GM19328 (cell line): Measurements from ENCODE around the gene SLC25A2.
"Not testable (repeated sequence)": the region's sequence is repeated elsewhere in the genome, so short reads cannot be mapped to it uniquely, and the experiment has no call there.

Experiments
- ATAC-seq: cut with Tn5 transposase; IDR thresholded peaks from one replicate; pipeline ENCODE4 v1.9.1; 2021; ENCODE audit warnings: mild to moderate bottlenecking, moderate library complexity; ENCODE audit not compliant: unreplicated experiment

The SLC25A2 gene

DNA sequence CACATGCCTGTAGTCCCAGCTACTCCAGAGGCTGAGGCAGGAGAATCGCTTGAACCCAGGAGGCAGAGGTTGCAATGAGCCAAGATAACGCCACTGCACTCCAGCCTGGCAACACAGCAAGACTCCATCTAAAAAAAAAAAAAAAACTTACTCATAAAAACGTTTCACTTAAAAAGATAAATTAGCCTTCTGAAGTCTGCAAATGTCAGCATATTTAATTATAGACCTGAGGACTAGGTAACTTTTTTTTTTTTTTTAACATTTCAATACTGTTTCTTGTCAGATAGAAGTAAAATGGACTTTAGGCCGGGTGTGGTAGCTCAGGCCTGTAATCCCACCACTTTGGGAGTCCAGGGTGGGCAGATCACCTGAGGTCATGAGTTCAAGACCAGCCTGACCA, 13.1 kb upstream of the SLC25A2 start:
- not testable (repeated sequence) for ATAC-seq

DNA sequence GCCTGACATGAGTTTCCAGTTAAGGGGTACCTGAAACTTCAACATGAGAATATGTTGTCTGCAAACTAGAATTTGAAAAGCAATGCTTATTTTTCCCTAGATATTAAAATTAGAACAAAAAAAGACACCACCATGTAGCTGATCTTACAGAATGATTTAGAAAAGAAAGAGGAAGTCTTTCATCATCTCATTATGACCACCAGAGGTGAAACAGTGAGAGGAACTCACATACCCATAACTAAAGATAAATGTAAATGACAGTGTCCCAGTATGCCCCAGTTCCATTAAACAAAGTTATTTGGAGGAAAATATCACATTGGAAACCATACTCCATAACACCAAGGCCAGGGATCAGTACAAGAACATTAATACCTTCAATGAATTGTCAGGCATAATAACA, 9.9 kb upstream of the SLC25A2 start:
- no peak for ATAC-seq

DNA sequence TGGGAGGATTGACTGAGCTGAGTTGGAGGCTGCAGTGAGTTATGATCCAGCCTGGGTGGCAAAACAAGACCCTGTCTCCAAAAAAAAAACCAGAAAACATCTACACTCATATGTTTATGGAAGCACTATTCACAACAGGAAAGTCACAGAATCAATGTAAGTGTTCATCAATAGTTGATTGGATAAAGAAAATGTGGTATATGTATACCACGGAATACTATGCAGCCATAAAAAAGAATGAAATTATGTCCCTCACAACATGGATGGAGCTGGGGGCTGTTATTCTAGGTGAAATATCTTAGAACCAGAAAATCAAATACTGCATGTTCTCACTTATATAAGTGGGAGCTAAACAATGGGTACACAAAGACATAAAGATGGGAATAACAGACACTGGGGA, 2.8 kb upstream of the SLC25A2 start:
- ATAC-seq: no peak

DNA sequence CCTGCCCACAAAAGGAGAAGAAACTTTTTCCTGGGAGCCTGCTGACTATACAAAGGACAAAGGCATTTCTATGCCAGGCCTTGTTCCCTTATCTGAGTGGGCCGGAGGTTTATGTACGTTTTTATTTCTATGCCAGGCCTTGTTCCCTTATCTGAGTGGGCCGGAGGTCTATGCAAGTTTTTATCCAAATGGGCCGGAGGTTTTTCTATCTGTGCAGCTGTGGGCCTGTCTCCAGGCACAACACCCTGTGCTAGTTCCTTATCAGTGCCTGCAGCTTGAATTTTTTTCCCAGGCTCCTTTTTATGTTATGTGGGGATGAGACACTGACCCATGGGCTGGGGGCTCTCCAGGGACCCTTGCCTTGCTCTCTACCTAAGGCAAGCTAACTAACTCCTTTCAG, 5.5 kb downstream of the SLC25A2 start:
- ATAC-seq: no peak

DNA sequence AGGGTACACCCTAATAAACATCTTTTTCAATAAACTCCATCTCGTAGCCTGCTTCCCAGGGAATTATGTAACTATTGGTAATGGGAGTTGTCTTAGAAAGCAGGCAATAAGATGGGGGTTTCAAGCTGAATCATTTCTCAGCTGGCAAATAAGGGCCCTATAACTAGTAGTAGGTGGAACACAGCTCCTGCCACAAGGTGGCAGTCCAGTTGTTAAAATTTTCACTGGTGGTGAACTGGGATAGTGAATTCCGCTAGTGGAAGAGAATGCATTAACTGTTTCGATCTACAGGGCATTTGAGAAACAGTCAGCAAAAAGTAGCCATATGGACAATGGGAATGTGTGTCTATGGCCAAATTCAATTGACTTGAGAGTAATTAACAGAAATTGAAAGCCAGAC, 30.9 kb downstream of the SLC25A2 start:
- ATAC-seq: no peak

DNA sequence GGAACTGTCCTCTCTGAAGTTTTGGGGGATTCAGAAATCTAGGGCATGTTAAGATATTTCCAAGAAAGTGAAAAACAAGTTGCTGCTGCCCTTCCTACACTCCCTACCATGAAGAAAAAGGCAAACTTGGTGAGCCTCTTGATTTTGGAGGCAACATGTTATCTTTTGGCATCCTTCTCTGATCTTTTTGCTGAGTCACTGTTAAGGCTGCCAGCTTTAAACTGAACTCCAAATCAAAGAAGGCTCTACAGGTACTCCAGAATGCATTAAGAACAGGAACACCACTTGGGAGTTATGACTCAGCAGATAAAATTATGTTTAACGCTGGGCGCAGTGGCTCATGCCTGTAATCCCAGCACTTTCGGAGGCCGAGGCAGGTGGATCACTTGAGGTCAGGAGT, 34.7 kb downstream of the SLC25A2 start:
- no peak for ATAC-seq

DNA sequence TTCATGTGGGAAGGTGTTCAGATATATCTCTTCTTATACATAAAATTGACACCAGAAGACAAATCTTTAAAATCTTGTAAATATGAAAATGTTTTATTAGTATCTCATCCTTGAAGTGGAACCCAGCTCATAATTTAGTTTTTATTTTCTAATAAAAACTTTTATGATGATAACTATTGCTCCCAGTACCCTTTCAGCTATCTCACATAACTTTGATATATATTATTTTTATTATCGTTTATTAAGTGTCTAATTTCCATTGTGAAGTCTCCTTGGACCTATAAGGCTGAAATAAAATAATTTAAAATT, 42.7 kb downstream of the SLC25A2 start:
- no peak for ATAC-seq

DNA sequence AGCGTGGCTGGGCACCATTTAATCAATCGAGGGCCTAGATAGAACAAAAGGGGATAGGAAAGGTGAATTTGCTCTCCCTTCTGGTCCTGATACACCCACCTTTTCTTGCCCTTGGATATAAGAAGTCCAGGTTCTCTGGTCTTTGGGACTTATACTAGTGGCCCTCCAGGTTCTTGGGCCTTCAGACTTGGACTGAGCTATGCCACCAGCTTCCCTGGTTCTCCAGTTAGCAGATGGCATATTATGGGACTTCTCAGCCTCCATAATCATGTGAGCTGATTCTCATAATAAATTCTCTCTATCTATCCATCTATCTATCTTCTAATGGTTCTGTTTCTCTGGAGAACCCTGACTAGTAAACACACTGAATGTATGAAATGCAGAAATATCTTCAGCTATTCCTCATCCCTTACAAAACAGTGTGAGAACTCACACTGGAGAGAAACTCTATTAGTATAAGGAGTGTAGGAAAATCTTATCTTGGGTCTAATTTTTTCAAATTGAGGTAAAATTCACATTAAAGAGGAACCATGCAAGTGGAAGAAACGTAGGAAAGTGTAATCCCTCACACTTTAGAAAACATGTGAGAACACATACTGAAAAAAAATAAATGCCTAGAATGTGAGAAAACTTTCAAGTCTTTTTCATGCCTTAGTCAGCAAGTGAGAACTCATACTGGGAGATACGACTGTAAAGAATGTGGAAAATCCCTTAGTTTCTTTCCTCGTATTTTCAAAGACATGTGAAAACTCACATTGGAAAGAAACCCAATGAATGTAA, 43.2 kb downstream of the SLC25A2 start:
- no peak for ATAC-seq

DNA sequence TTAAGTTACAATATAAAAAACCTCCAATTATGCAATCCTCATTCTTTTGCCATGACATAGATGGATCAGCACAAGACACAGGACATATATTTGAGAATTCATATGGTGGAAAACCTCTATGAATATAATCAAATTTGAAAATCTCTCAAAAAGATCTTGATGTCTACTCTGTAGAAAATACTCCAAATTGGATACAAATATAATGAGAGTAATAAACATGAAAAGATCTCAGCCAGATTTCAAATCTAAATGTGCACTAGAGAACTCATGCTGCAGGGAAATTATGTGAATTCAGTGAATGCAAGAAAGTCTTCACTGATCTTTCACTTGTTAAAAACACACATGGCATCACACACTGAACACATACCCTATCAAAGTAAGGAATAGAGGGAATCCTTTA, 44.9 kb downstream of the SLC25A2 start:
- ATAC-seq: no peak

DNA sequence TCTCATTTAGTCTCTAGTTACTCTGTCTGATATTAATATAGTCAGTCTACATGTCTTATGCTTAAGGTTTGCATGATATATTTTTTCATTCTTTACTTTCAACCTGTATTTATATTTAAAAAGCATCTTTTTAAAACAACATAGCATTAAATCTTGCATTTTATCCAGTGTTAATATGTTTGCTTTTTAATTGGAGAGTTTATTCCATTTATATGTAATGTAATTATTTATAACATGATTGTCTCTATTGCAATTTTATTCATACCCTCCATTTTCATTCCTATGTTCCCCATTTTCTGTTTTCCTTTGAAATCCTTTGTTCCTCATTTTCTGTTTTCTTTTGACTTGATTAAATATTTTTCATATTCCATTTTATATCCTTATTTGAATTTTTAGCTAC, 45.4 kb downstream of the SLC25A2 start:
- no peak for ATAC-seq
